Measurements from ENCODE around the gene MSI2.

DNA sequence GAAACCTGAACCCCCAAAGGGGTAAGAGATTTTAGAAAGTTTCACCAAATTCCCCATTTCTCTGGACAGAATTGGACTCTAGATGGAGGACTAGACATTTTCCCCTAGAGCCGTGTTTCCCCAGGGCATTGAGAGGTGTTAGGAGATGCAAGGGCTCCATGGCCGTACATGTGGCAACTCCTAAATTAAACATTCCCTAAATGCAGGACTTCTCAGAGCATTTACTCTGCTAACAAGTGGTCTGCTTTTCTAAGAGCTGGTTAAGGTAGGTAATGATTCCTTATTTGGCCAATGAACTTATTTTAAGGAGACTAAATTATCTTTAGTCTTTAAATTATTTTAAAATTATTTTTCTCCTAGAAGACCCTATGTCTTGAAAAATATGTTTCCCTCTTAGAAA is 200.9 kb downstream of the MSI2 start:
- TF ChIP-seq ZNF70 (CRISPR knock-in tag; IDR thresholded peaks at IDR 0.05) = no peak
- TF ChIP-seq ZFP3 (CRISPR knock-in tag; IDR thresholded peaks at IDR 0.05) = no peak
- no peak for TF ChIP-seq OSR1 (CRISPR knock-in tag; IDR thresholded peaks at IDR 0.05)
- TF ChIP-seq, protein P1, sequence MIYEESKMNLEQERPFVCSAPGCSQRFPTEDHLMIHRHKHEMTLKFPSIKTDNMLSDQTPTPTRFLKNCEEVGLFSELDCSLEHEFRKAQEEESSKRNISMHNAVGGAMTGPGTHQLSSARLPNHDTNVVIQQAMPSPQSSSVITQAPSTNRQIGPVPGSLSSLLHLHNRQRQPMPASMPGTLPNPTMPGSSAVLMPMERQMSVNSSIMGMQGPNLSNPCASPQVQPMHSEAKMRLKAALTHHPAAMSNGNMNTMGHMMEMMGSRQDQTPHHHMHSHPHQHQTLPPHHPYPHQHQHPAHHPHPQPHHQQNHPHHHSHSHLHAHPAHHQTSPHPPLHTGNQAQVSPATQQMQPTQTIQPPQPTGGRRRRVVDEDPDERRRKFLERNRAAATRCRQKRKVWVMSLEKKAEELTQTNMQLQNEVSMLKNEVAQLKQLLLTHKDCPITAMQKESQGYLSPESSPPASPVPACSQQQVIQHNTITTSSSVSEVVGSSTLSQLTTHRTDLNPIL (CRISPR knock-in tag; IDR thresholded peaks at IDR 0.05; ENCODE audit: low read depth) = no peak
- TF ChIP-seq CSDC2 (CRISPR knock-in tag; IDR thresholded peaks at IDR 0.05) = no peak
- TF ChIP-seq, protein P2, sequence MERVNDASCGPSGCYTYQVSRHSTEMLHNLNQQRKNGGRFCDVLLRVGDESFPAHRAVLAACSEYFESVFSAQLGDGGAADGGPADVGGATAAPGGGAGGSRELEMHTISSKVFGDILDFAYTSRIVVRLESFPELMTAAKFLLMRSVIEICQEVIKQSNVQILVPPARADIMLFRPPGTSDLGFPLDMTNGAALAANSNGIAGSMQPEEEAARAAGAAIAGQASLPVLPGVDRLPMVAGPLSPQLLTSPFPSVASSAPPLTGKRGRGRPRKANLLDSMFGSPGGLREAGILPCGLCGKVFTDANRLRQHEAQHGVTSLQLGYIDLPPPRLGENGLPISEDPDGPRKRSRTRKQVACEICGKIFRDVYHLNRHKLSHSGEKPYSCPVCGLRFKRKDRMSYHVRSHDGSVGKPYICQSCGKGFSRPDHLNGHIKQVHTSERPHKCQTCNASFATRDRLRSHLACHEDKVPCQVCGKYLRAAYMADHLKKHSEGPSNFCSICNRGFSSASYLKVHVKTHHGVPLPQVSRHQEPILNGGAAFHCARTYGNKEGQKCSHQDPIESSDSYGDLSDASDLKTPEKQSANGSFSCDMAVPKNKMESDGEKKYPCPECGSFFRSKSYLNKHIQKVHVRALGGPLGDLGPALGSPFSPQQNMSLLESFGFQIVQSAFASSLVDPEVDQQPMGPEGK (CRISPR knock-in tag; IDR thresholded peaks at IDR 0.05; ENCODE audit: borderline replicate concordance) = no peak
- TF ChIP-seq BACH2 (CRISPR knock-in tag; IDR thresholded peaks at IDR 0.05; ENCODE audit: borderline replicate concordance) = no peak
- TF ChIP-seq PPARA (CRISPR knock-in tag; IDR thresholded peaks at IDR 0.05; ENCODE audit: borderline replicate concordance) = no peak
- TF ChIP-seq ESRRG (CRISPR knock-in tag; IDR thresholded peaks at IDR 0.05) = no peak
- no peak for TF ChIP-seq TOX (CRISPR knock-in tag; IDR thresholded peaks at IDR 0.05; ENCODE audit: borderline replicate concordance)
- no peak for TF ChIP-seq ZNF565 (CRISPR knock-in tag; conservative IDR thresholded peaks at IDR 0.05; ENCODE audit: low read depth)
- TF ChIP-seq, protein P3, sequence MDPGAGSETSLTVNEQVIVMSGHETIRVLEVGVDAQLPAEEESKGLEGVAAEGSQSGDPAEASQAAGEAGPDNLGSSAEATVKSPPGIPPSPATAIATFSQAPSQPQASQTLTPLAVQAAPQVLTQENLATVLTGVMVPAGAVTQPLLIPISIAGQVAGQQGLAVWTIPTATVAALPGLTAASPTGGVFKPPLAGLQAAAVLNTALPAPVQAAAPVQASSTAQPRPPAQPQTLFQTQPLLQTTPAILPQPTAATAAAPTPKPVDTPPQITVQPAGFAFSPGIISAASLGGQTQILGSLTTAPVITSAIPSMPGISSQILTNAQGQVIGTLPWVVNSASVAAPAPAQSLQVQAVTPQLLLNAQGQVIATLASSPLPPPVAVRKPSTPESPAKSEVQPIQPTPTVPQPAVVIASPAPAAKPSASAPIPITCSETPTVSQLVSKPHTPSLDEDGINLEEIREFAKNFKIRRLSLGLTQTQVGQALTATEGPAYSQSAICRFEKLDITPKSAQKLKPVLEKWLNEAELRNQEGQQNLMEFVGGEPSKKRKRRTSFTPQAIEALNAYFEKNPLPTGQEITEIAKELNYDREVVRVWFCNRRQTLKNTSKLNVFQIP (CRISPR knock-in tag; IDR thresholded peaks at IDR 0.05; ENCODE audit: borderline replicate concordance, low read depth) = no peak
- no peak for TF ChIP-seq GLIS3 (CRISPR knock-in tag; IDR thresholded peaks at IDR 0.05)
